GM12892 (cell line): Measurements from ENCODE around the gene EIF2S1. TPM values are rescaled to one million over a fixed set of nuclear protein-coding genes. Genes with fewer than 3 reads are reported as not detected.
"Not testable (repeated sequence)": the region's sequence is repeated elsewhere in the genome, so short reads cannot be mapped to it uniquely, and the experiment has no call there.

ENCODE experiments used
- DNase-seq: peaks from one replicate; pipeline ENCODE4 v3.0.0; 2011; ENCODE audit not compliant: insufficient read length
- FAIRE-seq: peaks from 2 replicates; lab custom pipeline; 2011; peaks lifted over from hg19 to GRCh38; lab: Jason Lieb, UNC
- POLR2A ChIP-seq: IDR thresholded peaks from 2 replicates; pipeline ENCODE4 v1.6.1; 2011; ENCODE audit warnings: low read depth, low read length, control low read depth
- POLR2AphosphoS5 ChIP-seq: IDR thresholded peaks from 2 replicates; pipeline ENCODE4 v1.6.1; 2011; ENCODE audit warnings: low read depth, low read length, control low read depth
- TAF1 ChIP-seq: IDR thresholded peaks from 2 replicates; pipeline ENCODE4 v1.6.1; 2011; ENCODE audit warnings: low read depth, mild to moderate bottlenecking, control low read depth, low read length, borderline replicate concordance
- polyA plus RNA-seq: library from polyadenylated mRNA; unstranded; fragments of >200 nt; gene quantifications from one replicate; pipeline ENCODE4 v1.2.1, GENCODE V29; 2012; ENCODE audit warnings: missing spikeins, inconsistent platforms; ENCODE audit not compliant: missing spikeins

EIF2S1 gene
- polyA plus RNA-seq = 227 TPM

- DNase-seq (peak; percentile 81), FAIRE-seq (peak; percentile 99)
- TF ChIP-seq POLR2A (peak; percentile 93), POLR2AphosphoS5 (peak; percentile 96), TAF1 (peak; percentile 85)
Observed at GRCh38 chr14:67359775-67360469, at the start of gene EIF2S1, which contains the start of gene ATP6V1D. Gene EIF2S1 (plus strand): TSS chr14:67360328. CDS start chr14:67364768, 4,440 bp downstream. Gene ATP6V1D (minus strand): TSS chr14:67359804. CDS start chr14:67359698, 106 bp downstream.

DNA sequence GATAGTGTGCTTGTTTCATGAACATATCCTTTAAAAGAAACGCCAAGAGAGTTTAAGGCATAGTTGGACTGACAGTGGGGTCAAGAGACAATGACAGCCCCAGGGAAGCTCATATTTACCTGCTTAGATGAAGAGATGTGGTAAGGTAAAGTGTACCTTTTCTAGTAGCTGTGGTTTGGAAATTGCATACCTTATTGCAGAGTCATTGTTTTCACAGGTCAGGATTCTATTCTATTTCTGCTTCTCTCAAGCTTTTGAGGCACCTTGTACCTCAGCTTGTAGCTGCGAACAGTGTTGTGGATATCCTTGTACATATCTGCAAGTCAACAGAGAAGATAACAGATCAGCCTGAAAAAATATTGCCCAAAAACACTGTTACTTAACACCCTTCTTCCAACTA, 48.3 kb upstream of the EIF2S1 start:
- FAIRE-seq (peak; percentile 60), DNase-seq (no peak)
- TF ChIP-seq TAF1 = no peak

DNA sequence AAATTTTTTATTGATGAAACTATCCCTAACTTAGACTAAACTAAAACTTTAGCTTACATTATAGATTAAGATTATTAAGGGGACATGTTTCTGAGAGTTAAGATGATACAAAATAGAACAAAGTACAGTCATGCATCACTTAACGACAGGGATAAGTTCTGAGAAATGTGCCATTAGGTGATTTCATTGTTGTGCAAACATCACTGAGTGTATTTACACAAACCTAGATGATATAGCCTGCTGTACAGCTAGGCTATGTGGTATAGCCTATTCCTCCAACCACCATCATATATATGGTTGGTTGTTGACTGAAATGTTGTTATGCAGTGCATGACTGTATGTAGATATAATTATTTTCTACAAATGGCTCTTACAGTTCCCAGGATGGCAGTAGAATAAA, 47.0 kb upstream of the EIF2S1 start:
- no peak for TF ChIP-seq POLR2A
- TF ChIP-seq POLR2AphosphoS5 = no peak
- no peak for TF ChIP-seq TAF1
- DNase-seq = no peak
- no peak for FAIRE-seq

- FAIRE-seq (no peak), DNase-seq (no peak)
Observed at GRCh38 chr14:67317822-67318221, 42.3 kb upstream of the EIF2S1 start.

GRCh38 chr14:67319142-67319541, 41.0 kb upstream of the EIF2S1 start:
- TF ChIP-seq TAF1 (no peak), POLR2A (no peak), POLR2AphosphoS5 (no peak)
- no peak for DNase-seq
- FAIRE-seq = no peak

More at GRCh38 chr14:67317822-67318221, 42.3 kb upstream of the EIF2S1 start:
- TF ChIP-seq POLR2AphosphoS5 (no peak), POLR2A (no peak), TAF1 (no peak)

GRCh38 chr14:67329666-67330065, 30.5 kb upstream of the EIF2S1 start:
- not testable (repeated sequence) for DNase-seq, FAIRE-seq

- TF ChIP-seq TAF1 = no peak
- TF ChIP-seq POLR2A = no peak
- no peak for TF ChIP-seq POLR2AphosphoS5
- DNase-seq (no peak), FAIRE-seq (no peak)
Observed at GRCh38 chr14:67331368-67332125, 28.6 kb upstream of the EIF2S1 start.

- TF ChIP-seq POLR2A (no peak), TAF1 (no peak), POLR2AphosphoS5 (no peak)
- FAIRE-seq (no peak), DNase-seq (no peak)
Observed at GRCh38 chr14:67332468-67332867, 27.7 kb upstream of the EIF2S1 start.

- TF ChIP-seq POLR2A (no peak), POLR2AphosphoS5 (no peak), TAF1 (no peak)
- DNase-seq (no peak), FAIRE-seq (no peak)
Observed at GRCh38 chr14:67335781-67336180, 24.3 kb upstream of the EIF2S1 start.

DNA sequence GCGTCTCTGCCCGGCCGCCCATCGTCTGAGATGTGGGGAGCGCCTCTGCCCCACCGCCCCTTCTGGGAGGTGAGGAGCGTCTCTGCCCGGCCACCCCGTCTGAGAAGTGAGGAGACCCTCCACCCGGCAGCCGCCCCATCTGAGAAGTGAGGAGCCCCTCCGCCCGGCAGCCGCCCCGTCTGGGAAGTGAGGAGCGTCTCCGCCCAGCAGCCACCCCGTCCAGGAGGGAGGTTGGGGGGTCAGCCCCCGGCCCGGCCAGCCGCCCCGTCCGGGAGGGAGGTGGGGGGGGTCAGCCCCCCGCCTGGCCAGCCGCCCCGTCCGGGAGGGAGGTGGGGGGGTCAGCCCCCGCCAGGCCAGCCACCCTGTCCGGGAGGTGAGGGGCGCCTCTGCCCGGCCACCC, 18.9 kb upstream of the EIF2S1 start:
- not testable (repeated sequence) for DNase-seq, FAIRE-seq

GRCh38 chr14:67343601-67344230, 16.4 kb upstream of the EIF2S1 start:
- no peak for DNase-seq
- no peak for FAIRE-seq
- TF ChIP-seq POLR2AphosphoS5 (no peak), TAF1 (no peak), POLR2A (no peak)

GRCh38 chr14:67345583-67345982, 14.5 kb upstream of the EIF2S1 start:
- FAIRE-seq = no peak
- no peak for TF ChIP-seq TAF1
- no peak for TF ChIP-seq POLR2A
- TF ChIP-seq POLR2AphosphoS5 = no peak

More at GRCh38 chr14:67345583-67345982, 14.5 kb upstream of the EIF2S1 start:
- no peak for DNase-seq
